Measurements from ENCODE around the gene TMBIM1.

TMBIM1 gene

DNA sequence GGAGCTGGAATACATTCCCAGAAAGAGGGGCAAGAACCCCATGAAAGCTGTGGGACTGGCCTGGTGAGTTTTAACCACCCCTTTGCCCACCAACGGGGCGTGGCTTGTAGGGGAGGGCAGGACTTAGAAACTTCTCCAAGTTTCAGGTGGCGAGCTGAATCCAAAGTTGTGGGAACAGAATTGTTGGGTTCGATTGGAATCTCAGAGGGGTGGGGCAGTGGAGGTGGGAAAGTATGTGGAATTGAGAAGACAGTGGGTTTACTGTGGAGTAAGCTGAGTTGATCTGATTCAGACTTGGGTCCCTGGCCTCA, 20.9 kb downstream of the TMBIM1 start:
- no peak for DNase-seq

DNA sequence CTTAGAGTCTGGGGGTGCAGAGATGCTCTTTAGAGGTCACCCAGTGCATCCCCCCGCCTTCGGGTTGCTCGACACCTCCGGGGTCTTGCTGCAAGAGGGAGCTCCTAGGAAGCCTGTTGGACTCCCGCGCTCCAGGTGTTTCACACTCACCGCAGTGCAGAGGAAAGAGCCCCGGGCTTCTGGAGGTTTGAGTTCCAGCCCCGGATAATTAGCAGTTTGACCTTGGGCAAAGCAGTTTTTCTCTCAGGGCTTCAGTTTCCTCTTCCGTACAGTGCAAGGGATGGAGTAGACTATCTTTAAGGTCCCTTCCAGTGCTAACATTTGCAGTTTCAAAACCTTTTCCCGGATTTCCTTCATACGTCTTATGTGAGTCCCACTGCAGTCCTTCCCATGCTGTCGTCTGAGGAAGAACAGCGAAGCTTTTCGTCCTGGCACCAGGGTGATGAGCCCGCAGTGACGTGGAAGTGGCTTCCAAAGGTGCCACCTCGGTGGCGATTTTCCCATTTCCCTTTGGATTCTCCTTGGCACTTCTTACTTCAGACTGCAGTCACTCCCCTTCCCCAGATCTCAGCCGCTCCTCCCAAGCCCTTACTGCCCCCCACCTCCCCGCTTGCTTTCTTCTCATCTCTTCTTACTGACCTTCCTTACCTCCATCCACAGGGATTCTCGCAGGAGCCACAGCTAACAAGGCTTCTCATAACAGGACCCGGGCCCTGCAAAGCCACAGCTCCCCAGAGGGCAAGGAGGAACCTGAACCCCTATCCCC, 21.4 kb downstream of the TMBIM1 start:
- DNase-seq, result no peak

DNA sequence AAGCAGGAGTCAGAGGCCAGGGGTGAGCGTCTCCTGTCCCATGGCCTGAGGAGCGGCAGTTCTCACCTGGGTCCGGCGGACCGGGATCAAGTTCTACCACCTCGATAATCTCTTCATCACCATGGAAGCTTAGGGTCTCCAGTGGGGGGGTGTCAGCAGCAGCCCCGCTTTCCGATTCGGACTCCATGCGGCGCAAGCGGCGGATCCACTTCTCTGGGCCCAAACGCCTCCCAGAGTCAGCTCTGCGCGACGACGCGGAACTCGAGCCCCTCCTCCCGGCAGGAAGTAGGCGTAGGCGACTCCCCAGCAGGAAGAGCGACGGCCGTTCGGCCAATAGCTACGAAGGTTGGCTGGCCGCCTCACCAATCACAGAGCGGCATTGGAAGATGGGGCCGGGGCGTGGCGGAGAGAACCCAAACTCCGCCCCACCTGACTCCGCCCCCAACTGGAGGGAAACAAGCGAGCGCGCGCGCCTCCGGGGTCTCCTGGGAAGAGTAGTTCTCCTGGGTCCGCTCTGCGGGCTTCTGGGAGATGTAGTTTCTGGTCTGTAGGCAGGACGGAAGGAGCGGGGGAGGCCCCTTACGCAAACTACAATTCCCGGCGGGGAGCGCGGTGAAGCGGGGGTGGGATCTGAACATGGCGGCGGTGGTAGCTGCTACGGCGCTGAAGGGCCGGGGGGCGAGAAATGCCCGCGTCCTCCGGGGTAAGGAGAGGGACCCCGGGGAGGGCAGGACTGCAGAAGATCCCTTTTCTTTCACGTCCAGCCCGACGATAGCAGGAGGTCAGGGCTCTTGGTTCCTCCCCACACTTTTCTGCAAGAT, 22.2 kb downstream of the TMBIM1 start, which contains the start of the genes AAMP and PNKD:
Gene AAMP (minus strand): TSS at position 238 of the 821 bp plus-strand sequence. CDS start 51 bp downstream, at position 187.
Gene PNKD (plus strand): TSS at position 620 of the 821 bp plus-strand sequence. CDS start 17 bp downstream, at position 637.
- DNase-seq, result peak; percentile 98

DNA sequence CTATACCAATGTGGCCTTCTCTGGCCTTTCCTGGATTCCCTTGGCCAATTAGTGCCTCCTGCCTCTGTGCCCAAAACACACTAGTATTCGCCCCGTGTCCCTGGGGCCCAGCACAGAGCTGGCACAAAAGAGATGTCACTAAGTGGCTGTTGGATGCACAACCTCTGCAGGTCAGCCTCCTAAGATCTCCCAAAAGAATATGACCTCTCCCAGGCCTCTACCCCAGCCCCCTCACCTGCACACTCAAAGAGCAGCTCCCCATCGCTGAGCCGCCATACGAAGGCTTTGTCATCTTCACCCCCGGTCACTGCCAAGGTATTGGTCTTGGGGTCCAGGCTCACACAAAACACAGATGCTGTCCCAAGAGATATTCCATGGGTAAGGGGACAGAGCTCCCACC, 25.0 kb downstream of the TMBIM1 start:
- no peak for DNase-seq

DNA sequence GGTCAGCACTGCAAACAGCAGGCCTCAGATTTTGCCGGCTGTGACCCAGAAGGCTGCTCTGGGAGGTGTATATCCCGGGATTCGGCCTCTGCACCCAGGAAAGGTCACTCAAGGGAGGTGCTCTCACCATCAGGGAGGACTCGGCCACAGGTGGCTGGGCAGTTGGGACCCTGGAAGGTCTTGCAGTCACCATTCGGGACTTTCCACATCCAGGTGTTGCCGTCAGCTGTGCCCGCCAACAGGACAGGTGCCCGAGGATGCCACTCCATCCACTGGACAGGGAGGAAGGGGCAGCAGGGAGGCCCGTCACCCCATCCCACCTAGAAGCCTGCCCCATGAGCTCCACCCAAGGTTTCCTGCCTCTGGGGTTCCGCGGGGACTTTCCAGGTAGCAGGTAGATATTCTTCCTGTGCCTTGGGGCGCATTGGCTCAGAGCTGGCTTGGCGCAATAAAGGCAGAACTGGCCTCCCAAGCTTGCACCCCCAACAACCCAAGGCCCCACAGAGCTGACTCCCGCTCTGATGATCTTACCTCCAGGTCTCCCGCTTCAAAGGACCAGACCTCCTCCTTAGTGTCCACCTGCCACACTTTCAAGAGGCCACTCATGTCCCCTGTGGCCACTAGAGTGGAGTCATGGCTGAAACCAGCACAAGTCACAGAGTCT, 25.9 kb downstream of the TMBIM1 start:
- DNase-seq, result no peak

DNA sequence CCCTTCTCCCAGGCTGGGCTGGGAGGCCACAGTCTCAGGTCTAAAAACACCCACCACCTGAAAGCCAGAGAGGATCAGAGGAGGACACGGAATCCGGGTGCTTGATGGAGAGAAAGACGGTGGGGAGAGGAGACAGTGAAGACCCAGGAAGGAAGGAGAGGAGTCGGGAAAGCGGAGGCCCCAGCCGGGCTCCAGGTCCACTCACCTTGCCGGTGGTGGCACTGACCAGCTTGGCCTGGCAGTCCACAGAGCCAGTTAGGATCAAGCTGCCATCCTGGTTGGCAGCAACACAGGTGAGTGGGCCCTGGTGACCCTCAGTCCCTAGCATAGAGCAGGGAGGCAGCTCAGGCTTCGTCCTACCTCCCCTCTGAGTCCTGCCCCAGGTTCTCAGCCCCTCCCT, 26.7 kb downstream of the TMBIM1 start:
- no peak for DNase-seq

DNA sequence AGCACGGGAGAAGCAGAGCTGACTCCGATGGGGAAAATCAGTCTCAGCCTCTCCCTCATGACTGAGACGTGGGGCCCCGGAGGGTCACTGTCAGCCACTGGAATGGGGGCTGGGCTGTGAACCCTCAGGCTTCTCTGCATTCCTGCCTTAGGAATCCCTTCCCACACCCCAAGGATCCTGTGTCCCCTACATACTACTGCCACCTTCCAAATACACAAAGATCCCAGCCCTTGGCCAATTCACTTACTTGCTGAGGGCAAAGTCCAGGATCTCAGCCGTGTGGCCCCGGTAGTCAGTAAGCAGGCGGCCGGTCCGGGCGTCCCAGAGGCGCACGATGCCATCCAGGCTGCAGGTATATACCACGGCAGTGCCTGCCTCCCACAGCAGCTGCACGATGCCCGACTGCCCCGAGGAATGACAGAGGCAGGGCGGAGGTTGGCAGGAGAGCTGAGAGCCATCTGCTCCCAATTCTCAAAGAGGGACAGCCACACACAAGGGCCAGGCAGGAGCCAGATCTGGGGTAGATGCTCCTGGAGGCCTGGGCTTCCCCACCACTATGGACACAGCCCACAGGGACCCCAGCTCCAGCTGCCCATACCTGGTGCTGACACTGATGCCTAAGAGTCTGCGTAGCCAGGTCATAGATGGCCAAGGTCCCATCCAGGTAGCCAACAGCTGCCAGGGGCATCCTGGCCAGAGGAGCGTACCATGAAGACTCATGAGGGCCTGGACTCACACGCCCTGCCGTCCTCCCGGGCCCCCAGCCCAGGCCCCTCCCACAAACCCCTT, 27.3 kb downstream of the TMBIM1 start:
- no peak for DNase-seq

DNA sequence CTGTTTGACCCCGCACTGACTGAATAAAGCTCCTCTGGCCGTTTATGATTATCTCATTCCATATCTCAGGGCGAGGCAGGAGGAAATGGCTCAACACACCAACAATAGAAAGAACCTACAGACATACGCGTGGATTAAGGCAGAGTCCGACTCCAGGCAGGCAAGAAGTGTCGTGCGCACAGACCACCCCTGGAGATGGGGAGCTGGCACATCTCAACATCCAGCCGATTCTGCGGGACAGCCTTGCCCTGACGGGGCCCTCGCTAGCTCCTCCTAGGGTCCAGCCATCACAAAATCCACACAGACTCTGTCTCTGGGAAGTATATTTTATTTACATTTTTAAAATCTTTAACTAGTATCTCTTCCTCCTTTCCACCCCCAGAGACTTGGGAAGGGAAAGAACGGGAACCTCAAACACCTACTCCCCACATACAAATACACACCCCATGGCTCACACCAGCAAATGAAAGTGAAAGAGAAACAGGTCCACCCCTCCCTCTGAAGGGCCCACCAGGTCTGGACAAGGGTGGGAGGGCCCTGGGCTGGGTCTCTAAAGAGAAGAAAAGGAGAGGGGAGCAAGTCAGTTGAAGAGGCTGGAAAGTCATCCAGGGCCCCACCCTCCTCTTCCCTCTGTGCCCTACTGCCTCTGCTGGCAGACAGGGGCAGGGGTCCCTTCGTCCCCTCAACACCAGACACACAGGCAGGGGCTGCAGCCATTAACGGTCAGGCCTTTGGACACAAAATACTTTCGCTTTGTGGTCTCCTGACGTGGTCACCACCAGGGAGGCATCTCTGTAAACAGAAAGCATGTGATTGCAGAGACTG, 28.3 kb downstream of the TMBIM1 start:
- no peak for DNase-seq

DNA sequence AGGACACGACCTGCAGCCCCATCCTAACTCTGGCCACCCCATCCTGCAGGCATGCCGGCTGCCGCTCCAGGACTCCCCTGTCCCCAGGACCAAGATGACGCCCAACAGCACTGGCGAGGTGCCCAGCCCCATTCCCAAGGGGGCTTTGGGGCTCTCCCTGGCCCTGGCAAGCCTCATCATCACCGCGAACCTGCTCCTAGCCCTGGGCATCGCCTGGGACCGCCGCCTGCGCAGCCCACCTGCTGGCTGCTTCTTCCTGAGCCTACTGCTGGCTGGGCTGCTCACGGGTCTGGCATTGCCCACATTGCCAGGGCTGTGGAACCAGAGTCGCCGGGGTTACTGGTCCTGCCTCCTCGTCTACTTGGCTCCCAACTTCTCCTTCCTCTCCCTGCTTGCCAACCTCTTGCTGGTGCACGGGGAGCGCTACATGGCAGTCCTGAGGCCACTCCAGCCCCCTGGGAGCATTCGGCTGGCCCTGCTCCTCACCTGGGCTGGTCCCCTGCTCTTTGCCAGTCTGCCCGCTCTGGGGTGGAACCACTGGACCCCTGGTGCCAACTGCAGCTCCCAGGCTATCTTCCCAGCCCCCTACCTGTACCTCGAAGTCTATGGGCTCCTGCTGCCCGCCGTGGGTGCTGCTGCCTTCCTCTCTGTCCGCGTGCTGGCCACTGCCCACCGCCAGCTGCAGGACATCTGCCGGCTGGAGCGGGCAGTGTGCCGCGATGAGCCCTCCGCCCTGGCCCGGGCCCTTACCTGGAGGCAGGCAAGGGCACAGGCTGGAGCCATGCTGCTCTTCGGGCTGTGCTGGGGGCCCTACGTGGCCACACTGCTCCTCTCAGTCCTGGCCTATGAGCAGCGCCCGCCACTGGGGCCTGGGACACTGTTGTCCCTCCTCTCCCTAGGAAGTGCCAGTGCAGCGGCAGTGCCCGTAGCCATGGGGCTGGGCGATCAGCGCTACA, 29.4 kb downstream of the TMBIM1 start:
- no peak for DNase-seq

DNA sequence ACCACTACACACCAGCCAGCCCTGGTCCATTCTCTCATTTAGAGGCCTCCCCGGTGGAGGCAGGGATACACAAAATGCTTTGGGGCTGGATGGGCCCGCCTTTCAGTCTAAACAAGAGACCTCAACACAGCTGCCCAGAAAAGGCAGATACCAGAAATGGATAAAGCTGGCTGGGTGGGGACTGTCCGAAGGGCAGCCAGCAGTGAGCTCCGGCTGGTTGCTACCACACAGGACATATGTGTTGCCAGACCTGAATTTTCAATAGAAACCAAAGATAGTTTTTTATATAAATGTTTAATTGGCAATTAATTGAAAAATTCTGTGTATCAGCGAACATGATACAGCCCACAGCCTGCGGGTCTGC, 30.1 kb downstream of the TMBIM1 start:
- DNase-seq, result no peak

DNA sequence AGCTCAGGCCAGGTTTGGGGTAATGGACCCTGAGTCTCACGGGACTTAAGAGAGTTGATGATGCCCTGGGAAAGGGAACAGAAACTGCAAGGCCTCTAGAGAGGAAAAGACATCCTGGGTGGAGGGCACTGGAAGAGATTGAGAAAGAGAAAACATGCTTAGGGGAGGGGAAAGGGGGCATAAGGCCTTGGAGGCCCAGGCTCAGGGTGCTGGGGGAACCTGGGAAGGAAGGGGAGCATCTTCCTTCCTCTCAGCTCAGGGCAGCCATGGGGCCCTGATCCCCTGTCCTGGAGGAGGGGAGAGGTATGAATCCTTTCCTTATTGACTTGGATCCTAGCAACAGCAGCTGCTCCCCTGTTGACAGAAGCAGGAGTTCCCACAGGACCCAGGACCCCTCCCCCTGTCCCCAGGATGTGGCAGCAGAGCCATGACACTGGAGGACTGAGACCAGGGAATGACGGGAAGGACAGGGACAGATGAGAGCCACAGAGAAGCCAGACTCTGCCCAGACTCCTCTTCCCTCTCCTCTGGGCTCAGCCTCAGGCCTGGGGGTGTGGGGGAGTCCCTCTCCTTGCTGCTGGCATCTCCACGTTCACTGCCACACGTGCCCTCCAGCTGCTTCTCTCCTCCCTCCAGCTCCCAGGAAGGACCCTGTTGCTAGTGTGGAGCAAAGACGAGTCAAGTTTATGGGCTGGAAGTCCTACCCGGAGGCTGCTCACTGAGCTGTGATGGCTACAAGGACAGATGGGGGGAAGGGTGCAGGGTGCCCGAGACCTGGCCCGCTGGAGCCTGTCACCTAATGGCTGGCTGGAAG, 30.7 kb downstream of the TMBIM1 start:
- no peak for DNase-seq

DNA sequence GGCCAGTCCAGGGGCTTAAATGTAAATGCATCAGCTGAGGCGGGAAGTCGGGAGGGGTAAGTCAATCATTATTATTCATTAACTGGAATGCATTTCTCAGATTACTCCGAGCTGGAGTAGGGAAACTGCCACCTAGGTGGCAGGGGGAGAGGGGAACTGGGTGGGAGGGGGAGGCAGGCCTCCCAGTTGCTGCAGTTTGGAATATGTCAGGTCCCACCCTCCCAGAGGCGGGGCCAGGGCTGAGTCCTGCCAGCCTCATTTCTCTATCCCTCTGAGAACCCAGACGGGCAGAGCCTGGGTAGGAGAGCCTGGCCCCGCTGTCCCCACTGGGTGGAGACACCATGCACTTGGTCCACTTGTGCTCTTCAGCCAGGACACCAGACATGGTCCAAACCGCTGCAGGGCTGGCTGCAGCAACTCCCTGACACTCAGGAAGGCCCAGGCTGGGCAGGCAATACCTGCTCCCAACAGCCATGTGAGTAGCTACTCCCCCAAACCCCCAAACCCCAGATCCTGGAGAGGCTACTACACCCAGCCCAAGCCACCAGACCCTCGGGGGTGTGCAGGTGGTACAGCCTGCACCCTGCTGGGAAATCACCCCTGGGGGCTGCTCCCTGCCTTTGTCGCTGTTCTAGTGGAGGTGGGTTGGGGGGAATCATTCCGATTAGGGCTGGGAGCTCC, 31.4 kb downstream of the TMBIM1 start, which contains the start of gene GPBAR1:
Gene GPBAR1 (plus strand): TSS at position 274 of the 681 bp plus-strand sequence. CDS start 1,710 bp downstream, outside the sequence.
- no peak for DNase-seq

DNA sequence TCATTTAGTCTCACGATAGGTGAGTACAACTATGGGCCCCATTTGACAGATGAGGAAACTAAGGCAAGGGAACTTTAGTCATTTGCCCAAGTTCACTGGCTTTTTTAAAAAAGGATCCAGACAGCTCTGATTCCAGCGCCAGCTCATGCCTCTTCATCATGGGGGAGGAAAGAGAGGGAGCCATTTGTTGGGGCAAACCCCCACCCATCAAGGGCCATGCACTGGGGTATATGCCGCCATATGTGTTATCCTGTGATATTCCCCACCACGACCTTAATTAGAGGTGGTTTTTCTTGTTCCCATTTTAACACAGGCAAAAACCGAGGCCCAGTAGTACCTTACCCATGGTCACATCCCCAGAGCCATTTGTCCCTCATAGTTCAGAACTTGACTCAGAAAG, 32.1 kb downstream of the TMBIM1 start:
- no peak for DNase-seq

DNA sequence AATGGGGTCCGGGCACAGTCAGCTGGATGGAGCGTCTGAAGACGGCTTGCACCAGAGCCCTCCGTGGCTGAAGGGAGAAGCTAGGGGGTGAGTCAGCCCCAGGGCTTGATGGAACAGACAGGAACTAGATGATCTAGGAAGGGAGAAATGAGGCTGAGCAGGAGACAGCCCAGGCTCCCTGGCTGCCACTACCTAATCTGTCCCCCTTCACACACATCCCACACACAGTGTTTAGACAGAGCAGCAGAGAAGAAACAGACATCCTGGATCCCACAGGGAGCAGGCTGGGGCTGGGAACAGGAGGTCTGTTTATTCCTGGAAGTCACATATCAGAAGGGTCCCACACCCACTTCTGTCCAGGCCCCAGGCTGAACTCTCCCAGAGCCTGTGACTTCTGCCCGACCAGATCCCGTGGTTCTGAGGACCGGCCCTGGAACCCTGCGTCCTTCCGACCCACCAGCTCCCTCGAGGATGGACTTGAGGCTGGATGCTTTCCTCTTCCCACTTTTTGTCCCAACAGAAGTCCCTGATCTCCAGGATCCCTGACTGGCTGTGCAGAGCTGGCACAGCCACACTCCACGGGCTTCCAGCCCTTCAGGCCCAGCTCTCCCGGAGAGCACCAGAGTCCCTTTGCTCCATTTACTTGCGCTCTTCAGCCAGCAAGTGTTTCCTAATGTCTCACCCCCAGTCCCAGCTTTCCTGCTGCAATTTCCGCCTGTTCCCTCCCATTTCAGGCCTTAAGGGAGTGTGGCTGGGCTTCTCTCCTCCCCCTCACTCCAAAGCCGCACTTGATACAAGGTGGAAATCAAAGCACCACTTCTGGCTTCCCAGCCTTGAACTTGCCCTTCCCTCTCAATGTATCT, 33.0 kb downstream of the TMBIM1 start:
- DNase-seq, result no peak

DNA sequence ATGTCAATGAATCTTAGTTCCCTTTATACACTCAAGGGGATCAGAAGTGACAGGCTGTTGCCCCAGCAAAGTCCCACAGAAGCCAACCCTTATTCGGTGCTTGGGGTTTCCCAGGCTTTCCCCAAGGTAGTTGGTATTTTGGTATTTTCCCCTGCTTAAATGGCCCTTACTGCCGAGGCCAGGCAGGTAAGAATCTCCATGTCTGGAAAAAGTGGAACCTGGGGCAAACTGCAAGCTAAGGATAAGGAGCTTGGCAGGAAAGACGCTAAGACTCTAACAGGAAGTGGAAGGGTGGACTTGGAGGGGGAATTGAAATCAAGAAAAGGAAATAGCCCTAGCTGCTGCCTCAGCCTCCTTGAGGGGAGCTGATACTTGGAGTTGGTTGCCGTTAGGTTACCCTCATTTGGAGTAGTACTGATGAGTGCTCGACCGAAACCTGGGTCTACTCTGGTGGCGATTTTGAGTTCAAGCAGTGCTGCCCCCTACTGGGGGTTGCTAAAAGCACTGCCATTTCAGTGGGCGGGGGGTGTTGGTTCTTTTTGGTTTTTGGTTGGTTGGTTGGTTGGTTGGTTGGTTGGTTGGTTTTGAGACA, 34.8 kb downstream of the TMBIM1 start:
- no peak for DNase-seq

DNA sequence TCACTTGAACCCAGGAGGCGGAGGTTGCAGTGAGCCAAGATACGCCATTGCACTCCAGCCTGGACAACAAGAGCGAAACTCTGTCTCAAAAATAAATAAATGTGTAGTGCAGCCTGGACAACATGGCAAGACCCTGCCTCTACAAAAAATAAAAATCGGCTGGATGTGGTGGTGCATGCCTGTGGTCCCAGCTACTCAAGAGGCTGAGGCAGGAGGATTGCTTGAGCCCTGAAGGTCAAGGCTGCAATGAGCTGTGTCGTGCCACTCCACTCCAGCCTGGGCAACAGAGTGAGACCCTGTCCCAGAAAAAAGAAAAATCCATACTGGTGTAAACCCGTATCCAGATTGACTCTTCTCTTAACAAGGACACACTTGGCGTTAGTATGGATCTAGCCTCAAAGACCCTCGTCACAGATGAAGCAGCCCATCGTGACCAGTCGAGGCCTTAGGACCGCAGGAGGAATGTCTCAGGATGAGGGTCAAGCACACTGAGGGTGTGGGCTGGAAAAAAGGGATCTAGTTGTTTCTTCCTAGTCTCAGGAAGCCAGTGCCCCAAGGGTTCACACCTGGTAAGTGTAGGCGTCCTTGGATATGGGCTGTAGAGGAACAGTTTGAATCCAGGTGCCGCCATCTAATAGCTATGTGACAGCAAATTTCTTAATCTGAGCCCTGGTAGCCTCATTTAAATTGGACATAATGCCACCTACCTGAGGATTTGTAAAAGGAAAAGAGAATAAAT, 35.5 kb downstream of the TMBIM1 start:
- no peak for DNase-seq

DNA sequence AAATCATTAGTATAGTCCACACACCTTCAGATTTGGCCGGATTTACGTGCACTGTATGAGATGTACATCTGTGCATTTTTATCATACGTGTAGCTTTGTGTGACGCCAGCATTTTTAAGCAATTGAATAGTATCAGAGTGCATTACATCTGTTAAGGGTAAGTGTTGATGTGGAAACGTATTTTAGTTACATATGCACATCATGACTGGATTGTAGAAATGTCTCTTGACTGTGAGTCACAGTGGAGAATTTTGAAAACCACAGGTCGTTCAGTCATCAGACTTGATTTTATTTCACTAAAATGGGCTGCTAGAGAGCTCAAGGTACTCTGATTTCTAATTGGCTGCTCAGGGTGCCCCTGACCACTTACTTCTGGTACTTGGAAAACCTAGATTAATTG, 36.9 kb downstream of the TMBIM1 start:
- no peak for DNase-seq

Data from DMS79 (cell line).